ENCODE results near the gene EDNRA.

The EDNRA gene

GRCh38 chr4:147513091-147513490, 32.2 kb downstream of the EDNRA start:
- DNase-seq (ENCODE audit: low read depth), result no peak
- H3K4me3 ChIP-seq (ENCODE audit: low read length), result no peak overlapping the region
- TF ChIP-seq CTCF (conservative IDR thresholded peaks at IDR 0.05; ENCODE audit: low read depth, low read length), result no peak

- no peak for DNase-seq (ENCODE audit: low read depth)
- peak; percentile 14 for TF ChIP-seq CTCF (conservative IDR thresholded peaks at IDR 0.05; ENCODE audit: low read depth, low read length)
- H3K4me3 ChIP-seq (ENCODE audit: low read length), result no peak overlapping the region
These were observed 33.1 kb downstream of the EDNRA start for GRCh38 chr4:147513952-147514351.

DNA sequence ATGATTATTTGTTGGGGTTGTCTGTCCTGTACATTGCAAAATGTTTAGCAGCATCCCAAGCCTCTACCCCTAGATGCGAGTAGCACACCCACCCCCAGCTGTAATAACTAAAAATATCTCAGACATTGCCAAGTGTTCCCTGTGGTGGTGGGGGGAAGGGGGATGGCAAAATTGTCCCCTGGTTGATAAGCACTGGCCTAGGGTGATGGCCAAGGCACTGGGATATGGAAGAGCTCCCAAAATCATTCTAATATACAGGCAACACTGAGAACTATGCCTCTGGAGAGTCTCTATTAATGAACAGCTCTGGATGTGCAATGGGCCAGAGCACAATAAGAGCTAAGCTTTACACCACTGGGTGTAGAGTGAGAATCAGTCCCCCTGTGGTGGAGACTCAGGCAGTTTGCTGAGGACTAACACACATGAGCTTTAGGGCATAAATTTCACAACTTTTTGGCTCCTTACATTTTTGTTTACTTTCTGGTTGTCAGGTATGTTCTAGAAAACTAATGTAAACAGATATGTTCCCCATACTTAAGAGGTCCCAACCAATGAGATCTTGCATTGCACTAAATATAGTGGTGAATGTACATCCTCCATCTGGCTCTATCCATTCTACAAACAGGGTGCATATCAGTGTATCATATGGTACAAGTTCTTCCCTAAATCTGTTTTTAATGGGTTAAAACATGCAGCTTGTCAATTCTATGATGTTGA, 34.5 kb downstream of the EDNRA start:
- H3K4me3 ChIP-seq (ENCODE audit: low read length), result no peak overlapping the region
- TF ChIP-seq CTCF (conservative IDR thresholded peaks at IDR 0.05; ENCODE audit: low read depth, low read length), result no peak
- DNase-seq (ENCODE audit: low read depth), result no peak

DNA sequence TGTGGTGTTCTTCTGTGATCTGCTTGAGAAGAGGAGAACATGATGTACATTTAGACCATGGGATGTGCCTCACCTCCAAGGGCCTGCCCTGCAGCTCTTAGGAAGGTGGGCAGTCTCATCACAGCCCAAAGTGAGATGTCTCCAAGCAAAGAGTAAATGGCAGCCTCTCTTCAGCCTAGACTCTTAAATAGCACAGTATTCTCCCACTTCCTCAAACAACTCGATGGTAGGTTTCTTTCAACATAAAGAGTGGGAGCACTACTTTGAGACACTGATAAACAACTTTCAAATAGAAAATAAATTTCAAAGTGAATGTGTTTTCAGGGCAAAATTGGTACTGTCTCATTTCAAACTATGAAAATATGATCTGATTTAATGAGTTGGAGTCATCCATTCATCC, 35.2 kb downstream of the EDNRA start:
- H3K4me3 ChIP-seq (ENCODE audit: low read length), result no peak overlapping the region
- DNase-seq (ENCODE audit: low read depth), result no peak
- no peak for TF ChIP-seq CTCF (conservative IDR thresholded peaks at IDR 0.05; ENCODE audit: low read depth, low read length)

DNA sequence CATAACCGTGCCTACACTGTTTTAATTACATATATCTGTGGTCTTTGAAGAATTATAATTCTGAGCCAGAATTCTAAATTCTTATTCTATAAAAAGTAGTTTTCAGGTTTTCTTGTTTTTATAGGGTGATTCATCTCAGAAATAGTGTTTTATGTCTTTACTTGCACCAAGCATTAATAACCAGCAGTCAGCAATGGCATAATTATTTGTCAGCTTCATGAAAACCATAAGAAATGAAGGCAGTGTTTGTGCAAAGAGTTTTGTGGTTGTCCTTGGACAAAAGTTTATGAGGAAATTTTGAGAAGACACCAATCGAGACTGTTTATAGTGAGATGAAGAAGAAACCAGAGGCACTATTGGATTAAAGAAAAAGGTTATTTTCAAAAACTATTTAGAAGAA, 37.2 kb downstream of the EDNRA start:
- no peak for DNase-seq (ENCODE audit: low read depth)
- H3K4me3 ChIP-seq (ENCODE audit: low read length), result no peak overlapping the region
- TF ChIP-seq CTCF (conservative IDR thresholded peaks at IDR 0.05; ENCODE audit: low read depth, low read length), result no peak

GRCh38 chr4:147518846-147519767, 38.2 kb downstream of the EDNRA start:
- DNase-seq (ENCODE audit: low read depth), result peak; percentile 56
- TF ChIP-seq CTCF (conservative IDR thresholded peaks at IDR 0.05; ENCODE audit: low read depth, low read length), result peak; percentile 99

More at GRCh38 chr4:147518846-147519767, 38.2 kb downstream of the EDNRA start:
- no peak overlapping the region for H3K4me3 ChIP-seq (ENCODE audit: low read length)

Data from retinal pigment epithelial cell (primary cell).